Stimulated activated CD4-positive, alpha-beta T cell treated with anti-CD3 and anti-CD28 coated beads, Interleukin-1b, Interleukin-23, amount 100 ng/mL, for 4 hours (primary cell): ENCODE measurements around the gene THRB.

ENCODE experiments used
- DNase-seq, 2 donors: peaks; one replicate each; pipeline ENCODE4 v3.0.0-alpha.2; 2020; ENCODE audit warnings: low read depth in 2 of 2

THRB gene

GRCh38 chr3:24377218-24377993 is 117.2 kb downstream of the THRB start:
- no peak for DNase-seq

- DNase-seq: no peak
Measured at GRCh38 chr3:24375947-24376384, 118.7 kb downstream of the THRB start.

- no peak for DNase-seq
Measured at GRCh38 chr3:24374801-24375200, 119.8 kb downstream of the THRB start.

- no peak for DNase-seq
Measured at GRCh38 chr3:24373198-24373959, 121.3 kb downstream of the THRB start.

- DNase-seq: no peak
Measured at GRCh38 chr3:24372559-24373197, 122.0 kb downstream of the THRB start.

- DNase-seq: no peak
Measured at GRCh38 chr3:24370352-24371090, 124.1 kb downstream of the THRB start.

- no peak for DNase-seq
Measured at GRCh38 chr3:24368605-24369004, 126.0 kb downstream of the THRB start.

GRCh38 chr3:24367664-24368264 is 126.9 kb downstream of the THRB start:
- DNase-seq: no peak

- DNase-seq: no peak
Measured at GRCh38 chr3:24367216-24367615, 127.4 kb downstream of the THRB start.

- DNase-seq: no peak
Measured at GRCh38 chr3:24365168-24365567, 129.5 kb downstream of the THRB start.

- DNase-seq: no peak
Measured at GRCh38 chr3:24364359-24364758, 130.3 kb downstream of the THRB start.

GRCh38 chr3:24363242-24363641 is 131.4 kb downstream of the THRB start:
- no peak for DNase-seq

- no peak for DNase-seq
Measured at GRCh38 chr3:24361623-24362022, 133.0 kb downstream of the THRB start.

GRCh38 chr3:24360957-24361356 is 133.7 kb downstream of the THRB start:
- no peak for DNase-seq

GRCh38 chr3:24359645-24360462 is 134.8 kb downstream of the THRB start:
- no peak for DNase-seq

GRCh38 chr3:24359102-24359501 is 135.5 kb downstream of the THRB start:
- DNase-seq: no peak

GRCh38 chr3:24357635-24358034 is 137.0 kb downstream of the THRB start:
- no peak for DNase-seq

GRCh38 chr3:24355806-24356205 is 138.8 kb downstream of the THRB start:
- no peak for DNase-seq

- DNase-seq: no peak
Measured at GRCh38 chr3:24354230-24354629, 140.4 kb downstream of the THRB start.

- no peak for DNase-seq
Measured at GRCh38 chr3:24352893-24353553, 141.6 kb downstream of the THRB start.
